Activated CD8-positive, alpha-beta memory T cell treated with anti-CD3 and anti-CD28 coated beads for 24 hours (primary cell): Measurements from ENCODE around the gene SF3B3.
"Not testable (repeated sequence)": the region's sequence is repeated elsewhere in the genome, so short reads cannot be mapped to it uniquely, and the experiment has no call there.

Source experiments
- DNase-seq: peaks from one replicate; pipeline ENCODE4 v3.0.0-alpha.2; 2020

Gene SF3B3

GRCh38 chr16:70569752-70570151 is 46.1 kb downstream of the SF3B3 start:
- DNase-seq: no peak

GRCh38 chr16:70570967-70571570 is 47.5 kb downstream of the SF3B3 start:
- no peak for DNase-seq

DNA sequence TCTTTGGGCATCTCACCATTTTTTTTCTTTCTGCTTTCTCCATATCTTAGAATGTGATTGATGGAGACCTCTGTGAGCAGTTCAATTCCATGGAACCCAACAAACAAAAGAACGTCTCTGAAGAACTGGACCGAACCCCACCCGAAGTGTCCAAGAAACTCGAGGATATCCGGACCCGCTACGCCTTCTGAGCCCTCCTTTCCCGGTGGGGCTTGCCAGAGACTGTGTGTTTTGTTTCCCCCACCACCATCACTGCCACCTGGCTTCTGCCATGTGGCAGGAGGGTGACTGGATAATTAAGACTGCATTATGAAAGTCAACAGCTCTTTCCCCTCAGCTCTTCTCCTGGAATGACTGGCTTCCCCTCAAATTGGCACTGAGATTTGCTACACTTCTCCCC is 48.0 kb downstream of the SF3B3 start:
- DNase-seq: no peak

- DNase-seq: no peak
Observed at GRCh38 chr16:70572050-70572925, 48.7 kb downstream of the SF3B3 start.

- DNase-seq: no peak
Observed at GRCh38 chr16:70572926-70573270, 49.3 kb downstream of the SF3B3 start.

DNA sequence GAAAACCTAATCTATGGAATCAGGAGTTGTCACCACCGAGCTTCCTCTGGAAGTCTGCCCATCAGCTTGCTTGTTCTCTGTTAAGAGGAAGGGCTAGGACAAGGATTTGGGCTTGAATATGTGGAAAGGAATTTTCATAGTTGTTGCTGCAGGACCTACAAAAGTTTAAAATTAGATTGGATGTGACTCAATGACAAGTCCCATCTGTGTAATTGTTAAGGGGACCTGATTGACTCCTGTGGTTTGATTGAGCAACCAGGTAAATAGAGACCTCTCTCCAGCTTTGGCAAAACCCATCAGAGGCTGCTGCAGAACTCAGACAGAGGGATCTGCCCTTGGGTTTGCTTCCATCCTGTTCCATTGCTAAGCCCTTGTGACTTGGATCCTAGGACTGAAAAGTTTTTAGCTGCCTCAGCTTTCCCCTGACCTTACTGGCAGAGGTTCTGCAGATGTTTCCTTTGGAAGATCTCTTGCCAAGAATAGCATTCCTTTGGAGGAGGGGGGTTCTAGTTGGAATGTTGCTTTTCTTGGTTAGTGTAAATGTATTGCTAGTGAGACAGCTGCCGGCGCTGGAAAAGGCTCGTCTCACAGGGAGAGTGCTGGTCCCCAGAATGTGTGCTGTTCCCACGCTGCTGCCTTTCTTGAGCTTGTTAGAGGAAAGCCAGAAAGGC is 50.0 kb downstream of the SF3B3 start:
- DNase-seq: no peak

GRCh38 chr16:70574595-70575271 is 51.1 kb downstream of the SF3B3 start:
- no peak for DNase-seq

DNA sequence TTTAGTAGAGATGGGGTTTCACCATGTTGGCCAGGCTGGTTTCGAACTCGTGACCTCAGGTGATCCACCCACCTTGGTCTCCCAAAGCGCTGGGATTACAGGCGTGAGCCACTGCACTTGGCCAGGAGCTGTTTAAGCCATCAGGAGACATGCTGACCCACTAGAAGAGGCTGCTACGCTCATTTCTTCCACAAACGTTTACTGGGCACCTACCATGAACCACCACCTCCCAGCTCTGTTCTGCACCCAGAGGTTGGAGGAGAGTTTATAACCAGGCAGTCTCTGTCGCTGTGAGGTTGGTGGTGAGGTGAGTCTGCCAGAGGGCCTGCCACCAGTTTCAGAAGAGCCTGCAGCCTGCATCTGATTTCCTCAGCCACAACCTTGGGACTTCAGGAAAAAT is 51.8 kb downstream of the SF3B3 start:
- DNase-seq: no peak

- no peak for DNase-seq
Observed at GRCh38 chr16:70576431-70577255, 53.0 kb downstream of the SF3B3 start.

GRCh38 chr16:70577256-70577698 is 53.7 kb downstream of the SF3B3 start:
- DNase-seq: no peak

DNA sequence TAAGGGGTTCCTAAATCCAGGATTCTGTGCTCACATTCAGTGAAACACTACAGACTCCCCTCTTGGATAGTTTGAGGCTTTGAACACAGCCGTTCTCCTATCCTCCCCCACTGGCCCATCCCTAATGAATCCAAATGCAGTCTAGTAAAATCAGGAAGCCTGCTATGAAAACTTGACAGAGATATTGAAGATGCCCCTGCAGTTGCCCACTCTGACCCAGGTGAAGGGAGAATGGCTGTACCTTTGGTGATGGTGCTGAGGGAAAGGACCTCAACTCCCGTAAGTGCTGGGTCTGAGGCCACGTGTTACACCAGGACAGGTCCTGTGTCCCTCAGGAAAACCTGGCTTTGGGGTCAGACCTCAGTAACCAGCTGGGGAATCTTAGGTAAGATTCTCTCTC is 54.4 kb downstream of the SF3B3 start:
- no peak for DNase-seq

DNA sequence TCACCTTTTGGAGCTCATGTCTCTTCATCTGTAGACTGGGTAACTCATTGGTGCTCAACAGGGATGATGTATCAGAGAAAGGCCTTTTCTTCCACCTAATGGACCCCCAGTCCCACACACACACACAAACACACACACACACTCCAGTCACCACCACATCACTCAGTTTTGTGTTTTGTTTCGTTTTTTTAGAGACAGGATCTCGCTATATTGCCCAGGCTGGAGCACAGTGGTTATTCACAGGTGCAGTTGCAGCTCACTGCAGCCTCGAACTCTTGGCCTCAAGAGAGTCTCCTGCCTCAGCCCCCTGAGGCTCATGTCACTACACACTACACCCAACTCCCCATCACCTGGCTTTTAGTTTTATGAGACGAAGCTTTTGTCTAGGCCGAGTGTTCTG is 55.6 kb downstream of the SF3B3 start:
- DNase-seq: no peak

GRCh38 chr16:70579648-70580630 is 56.3 kb downstream of the SF3B3 start:
- DNase-seq: no peak

DNA sequence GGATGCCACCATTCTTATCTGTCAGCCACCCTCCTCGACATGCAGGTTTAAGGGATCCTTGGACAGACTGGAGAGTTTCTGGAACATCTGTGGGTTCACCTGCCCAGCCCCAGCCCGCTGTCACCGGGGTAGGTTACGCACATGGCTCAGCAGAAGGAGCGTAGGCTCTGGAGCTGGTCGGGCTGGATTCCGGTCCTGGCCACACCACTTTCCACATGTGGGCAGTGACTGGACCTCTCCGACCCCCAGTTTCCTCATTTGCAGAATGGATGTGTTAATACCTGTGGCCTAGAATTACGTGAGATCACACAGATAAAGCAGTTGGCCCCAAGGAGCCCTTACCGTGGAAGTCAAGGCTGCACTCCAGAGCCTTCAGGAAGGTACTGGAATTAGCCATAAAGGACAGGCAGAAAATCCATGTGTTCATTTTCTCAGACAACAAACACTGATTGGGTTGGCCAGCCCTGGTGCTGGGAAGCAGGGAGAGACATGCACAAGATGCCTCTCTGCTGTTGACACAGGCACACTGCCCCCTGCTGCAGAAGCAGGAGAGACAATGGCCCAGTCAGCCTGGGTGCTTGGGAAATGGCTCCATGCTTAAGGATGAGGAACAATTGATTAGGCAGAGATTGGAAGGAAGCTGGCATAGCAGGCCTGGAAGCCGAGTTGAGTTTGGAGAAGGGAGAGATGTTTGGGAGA is 58.8 kb downstream of the SF3B3 start:
- DNase-seq: no peak

DNA sequence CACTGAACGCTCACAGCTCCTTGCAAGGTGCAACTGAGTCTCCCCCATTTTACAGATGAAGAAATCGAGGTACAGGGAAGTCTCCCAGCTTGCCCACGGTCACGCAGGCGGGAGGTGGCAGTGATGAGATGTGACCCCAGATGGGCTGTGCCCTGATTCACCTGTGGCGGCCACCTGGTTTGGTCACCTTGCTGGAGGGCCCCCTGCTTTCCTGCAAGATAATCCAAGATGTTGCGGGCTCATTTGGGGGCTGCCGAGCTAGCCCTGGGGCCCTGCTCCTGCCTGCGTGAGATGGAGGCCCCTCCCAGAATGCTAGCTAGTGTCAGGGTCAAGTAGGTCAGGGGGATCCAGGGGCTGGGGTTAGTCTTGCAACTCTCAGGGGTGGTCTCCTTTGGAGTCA is 63.1 kb downstream of the SF3B3 start:
- no peak for DNase-seq

GRCh38 chr16:70588565-70588964 is 64.9 kb downstream of the SF3B3 start:
- no peak for DNase-seq

- not testable (repeated sequence) for DNase-seq
Observed at GRCh38 chr16:70589416-70589815, 65.8 kb downstream of the SF3B3 start.

DNA sequence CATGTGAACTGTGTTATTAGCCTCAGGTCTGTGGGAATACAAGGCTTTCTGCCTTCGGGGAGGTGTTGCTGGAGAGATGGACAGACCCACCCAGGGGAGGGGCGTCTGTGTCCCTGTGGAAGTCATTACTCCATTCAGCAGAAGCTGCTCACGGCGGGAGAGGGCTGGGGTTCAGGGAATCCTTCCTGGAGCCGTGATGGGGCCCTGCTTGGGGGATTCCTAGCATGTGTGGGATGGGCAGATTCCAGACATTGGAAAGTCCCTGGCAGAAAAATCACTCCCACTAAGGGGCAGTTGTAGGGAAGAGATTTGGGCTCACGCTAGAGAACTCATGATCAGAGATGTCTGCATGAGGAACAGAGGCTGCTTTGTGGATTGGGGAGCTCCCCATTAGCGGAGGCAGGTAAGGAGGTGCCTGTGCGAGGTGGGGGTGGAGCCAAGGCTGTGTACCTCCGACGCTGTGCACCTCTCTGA is 66.4 kb downstream of the SF3B3 start:
- DNase-seq: no peak

GRCh38 chr16:70590722-70591415 is 67.3 kb downstream of the SF3B3 start:
- no peak for DNase-seq

DNA sequence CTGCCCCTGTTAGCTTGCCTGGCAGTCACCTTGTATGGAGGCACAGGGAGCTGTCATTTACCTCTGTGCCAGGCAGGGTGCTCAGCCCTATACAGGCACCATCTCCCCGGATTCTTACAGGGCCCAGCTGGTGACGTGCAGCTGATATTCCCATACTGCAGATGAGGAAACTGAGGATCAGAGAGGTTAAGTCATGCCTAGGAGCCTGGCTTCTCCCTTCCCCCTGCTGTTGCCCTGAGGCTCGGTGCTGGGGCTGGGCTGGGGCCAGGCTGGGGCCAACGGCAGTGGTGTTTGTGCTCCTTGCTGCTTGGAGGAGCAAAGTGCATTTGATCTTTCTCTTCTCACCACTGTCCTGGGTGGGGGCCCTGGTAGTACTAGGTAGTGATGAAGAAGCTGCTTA is 68.0 kb downstream of the SF3B3 start:
- DNase-seq: no peak
